ENCODE measurements around the gene RNF208. TPM values are rescaled to one million over a fixed set of nuclear protein-coding genes. Genes with fewer than 3 reads are reported as not detected.

The RNF208 gene
- polyA plus RNA-seq, 1 donor: 11.0 TPM

DNA sequence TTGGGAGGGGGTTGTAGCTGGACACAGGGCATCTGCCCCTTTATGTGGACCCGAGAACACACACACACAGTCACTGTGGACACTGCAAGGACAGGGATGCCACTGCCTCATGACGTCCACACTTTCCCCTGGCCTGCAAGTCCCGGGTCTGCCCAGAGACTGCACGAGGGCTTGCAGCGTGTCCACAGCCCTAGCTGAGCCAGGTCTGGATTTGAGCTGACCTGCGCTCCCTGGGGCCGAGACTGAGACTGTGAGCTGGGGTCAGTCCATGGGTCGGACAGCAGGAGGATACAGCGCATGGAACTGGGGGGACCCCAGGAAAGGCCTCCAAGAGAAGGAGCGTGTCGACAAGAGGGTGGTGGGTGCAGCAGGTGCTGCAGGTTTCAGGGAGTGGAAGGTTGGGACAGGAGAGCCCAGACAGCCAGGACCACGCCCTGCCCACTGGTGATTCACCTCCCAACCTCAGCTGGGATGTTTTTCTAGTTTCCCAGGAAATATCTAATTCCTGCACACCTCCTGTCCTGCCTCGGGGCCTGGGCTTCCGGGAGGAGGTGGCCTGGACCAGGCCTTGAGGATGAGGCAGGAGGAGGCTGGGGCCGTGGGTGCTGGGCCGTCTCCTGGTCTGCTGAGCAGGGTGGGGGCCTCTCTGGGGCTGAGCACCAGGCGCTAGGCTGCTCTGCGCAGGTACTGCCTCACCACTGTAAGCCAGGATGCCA, 4.5 kb upstream of the RNF208 start:
- Histone ChIP-seq H3K4me1 (ENCODE audit: control insufficient read depth, insufficient read depth, low read length) (peaks cover 77% of the 10 kb centered on the region), H3K9me3 (ENCODE audit: control insufficient read depth, low read depth, low read length) (peaks cover 7% of the 10 kb centered on the region), H3K36me3 (ENCODE audit: control insufficient read depth, insufficient read depth, low read length) (no peaks in the 10 kb centered on the region), H3K4me3 (ENCODE audit: low read length) (no peak overlapping the region), H3K27me3 (ENCODE audit: control insufficient read depth, insufficient read depth, low read length) (no peaks in the 10 kb centered on the region), H3K27ac (ENCODE audit: low read length) (peak overlapping the region; percentile 82)
- no CpG with 5 or more reads among the region's 18 CpGs for WGBS (ENCODE audit: insufficient coverage, low lambda C conversion rate)
- DNase-seq: peak in 1 of 2 donors; percentile 68

DNA sequence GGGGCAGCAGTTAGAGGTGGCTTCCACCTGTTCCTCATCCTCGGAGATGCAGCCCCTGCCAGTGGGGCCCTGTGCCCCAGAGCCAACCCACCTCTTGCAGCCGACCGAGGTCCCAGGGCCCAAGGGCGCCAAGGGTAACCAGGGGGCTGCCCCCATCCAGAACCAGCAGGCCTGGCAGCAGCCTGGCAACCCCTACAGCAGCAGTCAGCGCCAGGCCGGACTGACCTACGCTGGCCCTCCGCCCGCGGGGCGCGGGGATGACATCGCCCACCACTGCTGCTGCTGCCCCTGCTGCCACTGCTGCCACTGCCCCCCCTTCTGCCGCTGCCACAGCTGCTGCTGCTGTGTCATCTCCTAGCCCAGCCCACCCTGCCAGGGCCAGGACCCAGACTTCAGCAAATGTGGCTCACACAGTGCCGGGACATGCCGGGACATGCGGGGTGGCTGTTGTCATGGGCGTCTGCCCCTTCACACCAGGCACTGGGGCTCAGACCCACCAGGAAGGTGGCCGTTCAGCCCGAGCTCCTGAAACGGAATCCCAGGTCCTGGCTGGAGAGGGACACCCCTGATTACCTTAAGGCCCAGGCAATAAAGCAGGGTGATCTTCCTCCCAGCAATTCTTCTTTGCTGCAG, 3.8 kb upstream of the RNF208 start:
- Histone ChIP-seq H3K4me3 (ENCODE audit: low read length) (no peak overlapping the region), H3K27me3 (ENCODE audit: control insufficient read depth, insufficient read depth, low read length) (no peaks in the 10 kb centered on the region), H3K27ac (ENCODE audit: low read length) (peak overlapping the region; percentile 82), H3K36me3 (ENCODE audit: control insufficient read depth, insufficient read depth, low read length) (no peaks in the 10 kb centered on the region), H3K9me3 (ENCODE audit: control insufficient read depth, low read depth, low read length) (peaks cover 7% of the 10 kb centered on the region), H3K4me1 (ENCODE audit: control insufficient read depth, insufficient read depth, low read length) (peaks cover 70% of the 10 kb centered on the region)
- WGBS (ENCODE audit: insufficient coverage, low lambda C conversion rate): no CpG with 5 or more reads among the region's 21 CpGs
- DNase-seq: peak in 1 of 2 donors; percentile 30

DNA sequence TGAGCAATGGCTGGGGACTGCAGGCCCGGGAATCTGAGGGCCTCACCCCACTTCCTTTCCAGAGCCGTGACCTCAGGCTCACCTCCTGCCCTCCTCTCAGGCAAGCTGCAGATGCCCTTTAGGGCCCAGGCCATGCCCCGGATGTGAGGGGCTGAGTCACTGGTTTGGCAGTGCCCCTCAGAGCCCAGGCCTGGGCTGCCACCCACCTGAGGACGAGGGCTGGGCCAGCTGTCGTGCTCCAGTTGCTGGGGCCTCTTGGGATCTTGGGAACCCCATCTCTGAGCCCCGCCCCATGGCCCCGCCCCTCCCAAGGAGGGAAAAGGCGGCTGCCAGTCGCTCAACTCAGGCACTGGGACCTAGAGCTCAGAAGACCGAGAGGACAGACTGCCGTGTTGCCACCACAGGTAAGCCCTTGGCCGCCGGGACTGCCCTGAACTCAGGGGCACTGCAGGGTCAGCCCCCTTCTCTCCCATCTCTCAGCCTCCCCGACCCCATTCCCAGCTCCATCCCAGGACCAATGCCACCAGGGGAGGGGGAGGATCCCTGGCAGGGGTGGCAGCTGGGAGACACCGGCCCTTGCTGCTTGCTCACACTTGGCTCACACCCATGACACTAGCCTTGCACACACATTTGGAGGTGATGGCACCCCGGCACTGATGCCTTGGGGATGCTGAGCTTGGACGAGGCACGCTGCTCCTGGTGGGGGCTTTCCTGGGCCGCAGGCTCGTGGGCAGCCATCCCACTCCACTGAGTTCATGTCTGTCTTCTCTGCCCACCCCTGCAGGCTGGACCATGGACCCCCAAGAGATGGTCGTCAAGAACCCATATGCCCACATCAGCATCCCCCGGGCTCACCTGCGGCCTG, 3.0 kb upstream of the RNF208 start, which contains the start of gene CYSRT1:
Gene CYSRT1 (plus strand): TSS at position 345 of the 865 bp plus-strand sequence. CDS start 448 bp downstream, at position 793.
- WGBS (ENCODE audit: insufficient coverage, low lambda C conversion rate): no CpG with 5 or more reads among the region's 23 CpGs
- DNase-seq: peak in 1 of 2 donors; percentile 74
- peaks cover 62% of the 10 kb centered on the region for H3K4me1 ChIP-seq (ENCODE audit: control insufficient read depth, insufficient read depth, low read length)

DNA sequence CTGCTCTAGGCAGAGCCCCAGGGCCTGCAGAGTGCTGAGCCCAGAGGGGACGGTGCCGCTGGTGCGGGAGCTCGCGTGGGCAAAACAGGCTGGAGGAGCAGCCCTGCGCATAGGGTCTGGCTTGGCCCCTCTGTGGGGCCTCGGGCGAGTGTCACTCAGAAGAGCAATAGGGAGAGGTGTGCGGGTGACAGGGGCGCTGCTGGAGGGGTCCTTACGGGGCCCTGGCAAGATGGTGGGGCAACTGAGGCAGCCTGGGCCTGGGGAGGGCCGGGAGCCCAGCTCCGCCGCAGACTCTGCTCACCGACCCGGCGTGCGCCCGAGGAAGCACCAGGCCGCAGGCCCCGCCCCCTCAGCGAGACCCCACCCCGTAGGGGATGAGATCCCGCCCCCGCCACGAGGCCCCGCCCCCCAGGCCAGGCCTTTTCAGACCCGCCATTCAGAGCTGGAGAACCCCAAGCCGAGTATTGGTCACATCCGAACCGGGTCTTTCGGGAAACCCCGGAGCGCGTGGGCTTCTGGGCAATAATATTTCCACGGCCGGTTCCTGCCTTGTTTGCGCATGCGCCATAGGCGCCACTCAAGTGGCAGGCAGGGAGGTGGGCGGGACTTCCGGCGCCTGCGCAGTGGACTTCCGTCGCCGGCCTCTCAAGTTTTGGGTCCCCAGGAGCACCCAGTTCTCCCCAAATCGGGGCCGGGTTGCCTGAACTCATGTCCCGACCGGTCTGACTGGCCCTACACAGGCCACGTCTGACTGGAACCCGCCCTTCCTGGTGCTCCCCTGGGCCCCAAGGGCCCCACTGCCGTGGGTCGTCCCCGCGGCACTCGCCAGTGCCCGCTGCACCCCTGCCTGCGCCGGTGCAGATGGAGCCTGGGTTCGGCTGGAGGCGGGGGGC, 1.3 kb upstream of the RNF208 start:
- Histone ChIP-seq H3K9me3 (ENCODE audit: control insufficient read depth, low read depth, low read length) (peaks cover 12% of the 10 kb centered on the region), H3K27ac (ENCODE audit: low read length) (peak overlapping the region; percentile 86), H3K4me1 (ENCODE audit: control insufficient read depth, insufficient read depth, low read length) (peaks cover 57% of the 10 kb centered on the region), H3K36me3 (ENCODE audit: control insufficient read depth, insufficient read depth, low read length) (no peaks in the 10 kb centered on the region), H3K4me3 (ENCODE audit: low read length) (peak overlapping the region; percentile 76), H3K27me3 (ENCODE audit: control insufficient read depth, insufficient read depth, low read length) (no peaks in the 10 kb centered on the region)
- peak; percentile 97 to 98 for DNase-seq
- WGBS (ENCODE audit: insufficient coverage, low lambda C conversion rate): no CpG with 5 or more reads among the region's 63 CpGs

More for the DNA sequence above, 3.0 kb upstream of the RNF208 start, which contains the start of gene CYSRT1:
- Histone ChIP-seq H3K27ac (ENCODE audit: low read length) (peak within 1 kb of the TSS; percentile 86), H3K36me3 (ENCODE audit: control insufficient read depth, insufficient read depth, low read length) (no peaks in the 10 kb centered on the region), H3K9me3 (ENCODE audit: control insufficient read depth, low read depth, low read length) (peaks cover 14% of the 10 kb centered on the region), H3K27me3 (ENCODE audit: control insufficient read depth, insufficient read depth, low read length) (no peaks in the 10 kb centered on the region), H3K4me3 (ENCODE audit: low read length) (peak within 1 kb of the TSS; percentile 76)

DNA sequence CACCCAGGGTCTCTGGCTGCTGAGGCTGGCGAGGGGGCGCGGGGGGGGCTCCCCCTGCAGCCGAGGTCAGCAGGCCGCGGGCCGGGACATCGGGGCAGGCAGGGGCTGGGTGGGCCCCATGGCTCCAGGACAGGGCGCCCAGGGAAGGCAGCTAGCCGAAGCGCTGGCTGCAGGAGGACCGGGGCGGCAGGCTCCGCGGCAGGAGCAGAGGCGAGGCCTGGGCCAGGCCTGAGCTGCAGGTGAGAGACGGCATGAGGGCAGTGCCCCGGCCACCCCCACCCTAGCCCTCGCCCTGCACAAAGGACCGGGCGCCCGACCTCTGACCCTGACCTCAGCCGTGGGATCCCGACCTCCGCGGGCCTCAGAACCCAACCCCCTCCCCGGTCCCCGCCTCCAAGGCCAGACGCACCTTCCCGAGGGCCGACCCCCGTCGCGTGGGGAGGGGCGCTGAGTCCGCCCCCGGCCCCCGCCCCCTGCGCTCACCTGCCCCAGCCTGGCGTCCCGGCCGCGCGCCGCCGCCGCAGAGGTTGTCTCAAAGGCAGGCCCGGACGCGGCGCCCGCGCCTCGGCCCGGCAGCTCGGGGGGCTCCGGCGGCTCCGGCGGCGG, 431 bp downstream of the RNF208 start:
- H3K36me3 ChIP-seq (ENCODE audit: control insufficient read depth, insufficient read depth, low read length): no peaks in the 10 kb centered on the region
- H3K4me3 ChIP-seq (ENCODE audit: low read length): peak overlapping the region; percentile 47
- no CpG with 5 or more reads among the region's 61 CpGs for WGBS (ENCODE audit: insufficient coverage, low lambda C conversion rate)
- peak in 1 of 2 donors; percentile 27 for DNase-seq
- peaks cover 59% of the 10 kb centered on the region for H3K4me1 ChIP-seq (ENCODE audit: control insufficient read depth, insufficient read depth, low read length)
- no peak overlapping the region for H3K27ac ChIP-seq (ENCODE audit: low read length)
- H3K9me3 ChIP-seq (ENCODE audit: control insufficient read depth, low read depth, low read length): peaks cover 9% of the 10 kb centered on the region
- no peaks in the 10 kb centered on the region for H3K27me3 ChIP-seq (ENCODE audit: control insufficient read depth, insufficient read depth, low read length)

DNA sequence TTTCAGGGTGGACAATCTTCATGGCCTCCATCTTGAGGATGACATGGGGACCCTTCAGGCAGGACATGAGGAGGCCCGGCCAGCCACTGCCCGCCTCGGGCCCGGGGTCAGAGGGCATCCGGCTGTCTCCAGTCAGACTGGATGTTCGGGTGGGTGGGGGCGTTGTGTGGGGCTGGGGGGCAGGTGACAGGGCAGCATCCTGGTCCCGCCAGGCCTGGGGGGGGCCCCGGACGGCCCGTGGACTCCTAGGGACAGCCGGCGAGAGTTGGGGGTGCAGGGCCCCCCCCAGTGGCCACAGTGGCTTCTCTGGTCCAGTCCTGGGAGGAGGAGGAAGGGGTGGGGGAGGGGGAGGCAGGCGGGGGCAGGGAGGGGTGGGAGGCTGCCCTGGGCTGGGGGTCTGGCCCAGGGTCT, 940 bp downstream of the RNF208 start:
- no peaks in the 10 kb centered on the region for H3K27me3 ChIP-seq (ENCODE audit: control insufficient read depth, insufficient read depth, low read length)
- WGBS (ENCODE audit: insufficient coverage, low lambda C conversion rate): no CpG with 5 or more reads among the region's 14 CpGs
- no peaks in the 10 kb centered on the region for H3K36me3 ChIP-seq (ENCODE audit: control insufficient read depth, insufficient read depth, low read length)
- no peak overlapping the region for H3K4me3 ChIP-seq (ENCODE audit: low read length)
- DNase-seq: no peak
- H3K9me3 ChIP-seq (ENCODE audit: control insufficient read depth, low read depth, low read length): peaks cover 9% of the 10 kb centered on the region
- H3K27ac ChIP-seq (ENCODE audit: low read length): no peak overlapping the region
- H3K4me1 ChIP-seq (ENCODE audit: control insufficient read depth, insufficient read depth, low read length): peaks cover 54% of the 10 kb centered on the region

DNA sequence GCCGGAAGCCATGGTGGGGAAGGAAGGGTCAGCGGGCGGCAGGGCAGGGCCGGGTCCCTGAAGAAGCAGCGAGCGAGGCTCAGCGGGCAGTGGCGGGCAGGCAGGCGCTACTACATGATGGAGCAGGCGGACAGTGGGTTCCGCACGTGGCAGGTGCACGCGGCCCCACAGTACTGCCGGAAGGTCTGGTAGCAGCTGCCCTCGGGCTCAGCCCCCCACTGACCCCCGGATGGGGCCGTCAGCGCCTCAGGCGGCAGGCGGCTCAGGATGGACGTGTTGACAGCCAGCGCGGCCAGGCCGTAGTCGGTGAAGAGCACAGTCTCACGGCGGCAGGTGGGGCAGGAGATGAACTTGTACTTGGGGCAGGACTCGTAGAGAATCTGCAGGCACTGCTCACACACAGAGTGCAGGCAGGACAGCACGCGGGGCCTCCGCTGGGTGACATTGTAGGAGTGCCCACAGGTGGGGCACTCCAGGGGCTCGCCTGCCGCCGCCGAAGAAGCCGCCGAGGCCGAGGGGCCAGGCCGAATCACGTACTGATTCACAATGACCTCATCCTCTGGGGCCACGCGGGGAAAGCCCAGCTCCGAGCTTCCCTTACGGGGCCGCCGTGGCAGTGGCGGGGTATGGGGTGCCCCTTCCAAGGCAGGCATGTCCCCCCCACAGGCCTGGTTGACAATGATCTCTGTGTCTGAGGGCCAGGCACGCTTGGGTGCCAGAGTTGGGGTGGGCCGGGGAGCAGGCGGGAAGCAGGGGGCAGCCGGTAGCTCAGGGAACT, 1.5 kb downstream of the RNF208 start:
- Histone ChIP-seq H3K36me3 (ENCODE audit: control insufficient read depth, insufficient read depth, low read length) (peaks cover 5% of the 10 kb centered on the region), H3K4me3 (ENCODE audit: low read length) (no peak overlapping the region), H3K9me3 (ENCODE audit: control insufficient read depth, low read depth, low read length) (peaks cover 9% of the 10 kb centered on the region), H3K27ac (ENCODE audit: low read length) (no peak overlapping the region), H3K27me3 (ENCODE audit: control insufficient read depth, insufficient read depth, low read length) (no peaks in the 10 kb centered on the region), H3K4me1 (ENCODE audit: control insufficient read depth, insufficient read depth, low read length) (peaks cover 48% of the 10 kb centered on the region)
- no CpG with 5 or more reads among the region's 52 CpGs for WGBS (ENCODE audit: insufficient coverage, low lambda C conversion rate)
- no peak for DNase-seq

DNA sequence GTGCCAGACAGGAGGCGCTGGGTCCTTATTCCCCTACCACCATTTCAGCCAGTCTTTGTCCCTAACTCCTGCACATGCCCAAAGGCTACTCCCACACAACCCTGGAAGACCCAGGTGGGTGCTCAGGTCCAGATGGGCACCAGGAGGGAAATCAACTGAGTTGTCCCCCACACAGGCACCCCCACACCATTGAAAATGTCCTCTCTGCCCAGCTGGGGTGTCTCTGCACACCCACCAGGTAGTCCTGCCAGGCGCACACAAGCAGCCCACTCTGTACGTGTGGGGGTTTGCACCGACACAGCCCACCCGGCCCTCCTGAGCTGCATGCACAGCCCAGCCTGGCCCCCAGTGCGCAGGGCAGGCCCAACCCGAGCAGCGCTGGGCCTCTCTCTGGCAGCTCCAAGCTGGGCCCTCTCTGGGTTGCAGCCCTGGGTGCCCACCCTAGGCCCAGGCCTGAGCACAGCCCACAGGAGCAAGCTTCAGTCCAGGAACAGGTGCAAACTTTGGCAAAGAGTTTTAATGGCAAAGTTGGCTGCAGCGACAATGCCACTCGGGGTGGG, 2.2 kb downstream of the RNF208 start:
- Histone ChIP-seq H3K9me3 (ENCODE audit: control insufficient read depth, low read depth, low read length) (peaks cover 9% of the 10 kb centered on the region), H3K27me3 (ENCODE audit: control insufficient read depth, insufficient read depth, low read length) (no peaks in the 10 kb centered on the region), H3K36me3 (ENCODE audit: control insufficient read depth, insufficient read depth, low read length) (peaks cover 11% of the 10 kb centered on the region), H3K4me3 (ENCODE audit: low read length) (no peak overlapping the region), H3K4me1 (ENCODE audit: control insufficient read depth, insufficient read depth, low read length) (peaks cover 41% of the 10 kb centered on the region), H3K27ac (ENCODE audit: low read length) (no peak overlapping the region)
- no CpG with 5 or more reads among the region's 10 CpGs for WGBS (ENCODE audit: insufficient coverage, low lambda C conversion rate)
- no peak for DNase-seq
